Occipital lobe (tissue), 2 donors: ENCODE data around the gene ACOX3. TPM values are rescaled to one million over a fixed set of nuclear protein-coding genes. Genes with fewer than 3 reads are reported as not detected.
"Not testable (repeated sequence)": the region's sequence is repeated elsewhere in the genome, so short reads cannot be mapped to it uniquely, and the experiment has no call there.

Experiments used
- DNase-seq: peaks from one replicate; lab custom pipeline; 2025; lab: John Stamatoyannopoulos, UW
- total RNA-seq: library from RNA; depleted of rRNA; stranded (reverse); fragments of >200 nt; gene quantifications from one replicate; pipeline ENCODE4 v1.2.3, GENCODE V29; 2014

The ACOX3 gene
- total RNA-seq, 1 donor from 2014 or later, result 34.9 TPM

DNA sequence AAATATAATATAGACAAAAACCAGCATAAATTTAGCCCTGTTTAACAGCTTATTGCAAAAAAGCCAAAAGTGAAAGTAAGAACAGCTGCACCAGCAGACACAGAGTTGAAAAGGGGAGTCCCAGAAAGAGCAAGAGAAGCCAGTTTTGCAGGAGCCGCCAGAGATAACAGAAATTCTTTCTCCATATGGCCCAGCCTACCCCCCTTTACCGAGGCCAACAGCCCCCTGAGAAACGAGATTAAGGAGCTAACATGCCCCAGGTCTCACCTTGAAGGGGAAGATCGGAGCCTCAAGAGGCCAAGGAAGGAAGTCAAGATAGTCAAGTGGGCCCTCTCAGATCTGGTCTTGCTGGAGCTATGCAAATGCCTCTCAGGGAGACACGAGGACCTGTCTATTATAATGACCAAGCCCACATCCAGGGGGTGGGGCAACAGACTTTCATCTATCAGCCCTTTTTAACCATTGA lies 4.8 kb downstream of the ACOX3 start:
- DNase-seq, result no peak

DNA sequence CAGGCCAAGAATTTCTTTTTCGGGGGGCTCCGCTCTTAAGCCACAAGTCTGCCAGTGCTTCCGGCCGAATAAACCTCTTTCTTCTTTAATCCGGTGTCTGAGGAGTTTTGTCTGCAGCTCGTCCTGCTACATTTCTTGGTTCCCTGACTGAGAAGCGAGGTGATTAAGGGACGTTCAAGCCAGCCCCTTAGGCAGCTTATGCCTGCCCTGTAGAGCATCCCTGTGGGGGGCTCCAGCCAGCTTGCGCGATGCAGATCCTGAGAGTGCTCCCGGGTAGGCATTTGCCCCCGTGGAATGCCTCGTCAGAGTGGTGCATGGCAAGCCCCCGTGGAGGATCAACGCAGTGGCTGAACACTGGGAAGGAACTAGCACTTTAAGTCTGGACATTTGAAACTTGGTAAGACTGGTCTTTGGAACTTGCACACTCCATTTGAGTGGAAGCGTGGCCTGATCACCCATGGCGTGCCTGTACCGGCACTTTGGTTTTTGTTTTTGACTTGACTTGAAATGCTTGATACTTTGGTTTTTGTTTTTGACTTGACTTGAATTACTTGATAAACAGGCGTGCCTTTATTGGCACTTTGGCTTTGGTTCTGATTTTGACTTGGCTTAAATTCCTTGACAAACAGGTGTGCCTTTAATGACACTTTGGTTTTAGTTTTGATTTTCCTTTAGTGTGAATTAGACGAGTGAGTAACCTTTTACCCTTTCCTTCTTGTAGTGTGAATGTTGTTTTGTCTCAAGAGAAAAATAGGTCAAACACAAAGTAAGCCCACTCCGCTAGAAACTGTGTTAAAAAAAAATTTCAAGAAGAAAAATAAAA lies 6.1 kb downstream of the ACOX3 start:
- no peak for DNase-seq

- DNase-seq, result no peak
Observed at GRCh38 chr4:8433136-8433535, 7.4 kb downstream of the ACOX3 start.

- no peak for DNase-seq
Observed at GRCh38 chr4:8431553-8431952, 9.0 kb downstream of the ACOX3 start.

GRCh38 chr4:8428288-8429097 lies 12.0 kb downstream of the ACOX3 start:
- peak; percentile 83 for DNase-seq

DNA sequence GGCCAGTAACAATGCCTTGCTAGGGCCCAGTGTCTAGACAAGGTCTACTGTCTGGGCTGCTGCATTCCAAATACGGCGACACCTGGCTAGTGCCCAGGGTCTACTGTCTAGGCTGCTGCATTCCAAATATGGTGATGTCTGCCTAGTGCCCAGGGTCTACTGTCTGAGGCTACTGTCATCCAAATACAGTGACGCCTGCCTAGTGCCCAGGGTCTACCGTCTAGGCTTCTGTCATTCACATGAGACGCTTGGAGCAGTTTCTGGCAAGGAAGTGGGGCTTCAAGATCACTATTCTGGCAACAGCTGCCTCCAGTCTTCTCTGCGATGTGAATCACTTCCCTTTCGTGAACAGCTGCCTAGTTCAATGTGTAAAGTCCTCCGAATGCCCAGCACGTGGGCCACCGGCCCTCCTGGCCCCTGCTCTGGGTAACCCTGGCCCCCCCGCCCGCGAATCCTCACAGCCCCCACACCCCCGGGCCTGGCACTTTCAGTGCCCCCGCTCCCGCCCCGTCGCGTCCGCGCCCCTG lies 12.7 kb downstream of the ACOX3 start:
- no peak for DNase-seq

- DNase-seq, result no peak
Observed at GRCh38 chr4:8427262-8427661, 13.3 kb downstream of the ACOX3 start.

GRCh38 chr4:8422786-8423185 lies 17.7 kb downstream of the ACOX3 start:
- DNase-seq, result no peak

GRCh38 chr4:8422327-8422726 lies 18.2 kb downstream of the ACOX3 start:
- DNase-seq, result no peak

DNA sequence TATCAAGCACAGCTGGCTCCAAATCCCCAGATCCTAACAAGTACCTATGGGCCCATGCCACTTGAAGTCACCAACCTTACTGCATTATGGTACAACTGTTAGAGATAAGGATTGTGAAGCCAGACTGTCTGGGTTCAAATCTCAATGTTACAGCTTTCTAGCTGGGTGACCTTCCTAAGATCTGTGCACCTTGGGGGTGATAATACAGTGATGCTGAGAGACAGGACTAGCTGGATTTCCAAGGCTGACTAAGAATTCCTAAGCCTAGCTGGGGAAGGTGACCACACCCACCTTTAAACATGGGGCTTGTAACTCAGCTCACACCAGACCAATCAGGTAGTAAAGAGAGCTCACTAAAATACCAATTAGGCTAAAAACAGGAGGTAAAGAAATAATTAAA lies 20.4 kb downstream of the ACOX3 start:
- not testable (repeated sequence) for DNase-seq

- DNase-seq, result no peak
Observed at GRCh38 chr4:8419222-8420041, 21.1 kb downstream of the ACOX3 start.

- DNase-seq, result no peak
Observed at GRCh38 chr4:8417071-8417614, 23.4 kb downstream of the ACOX3 start.

GRCh38 chr4:8414377-8414776 lies 26.1 kb downstream of the ACOX3 start:
- DNase-seq, result no peak

GRCh38 chr4:8412288-8412687 lies 28.2 kb downstream of the ACOX3 start:
- DNase-seq, result no peak

GRCh38 chr4:8411351-8412180 lies 29.0 kb downstream of the ACOX3 start:
- DNase-seq, result no peak

DNA sequence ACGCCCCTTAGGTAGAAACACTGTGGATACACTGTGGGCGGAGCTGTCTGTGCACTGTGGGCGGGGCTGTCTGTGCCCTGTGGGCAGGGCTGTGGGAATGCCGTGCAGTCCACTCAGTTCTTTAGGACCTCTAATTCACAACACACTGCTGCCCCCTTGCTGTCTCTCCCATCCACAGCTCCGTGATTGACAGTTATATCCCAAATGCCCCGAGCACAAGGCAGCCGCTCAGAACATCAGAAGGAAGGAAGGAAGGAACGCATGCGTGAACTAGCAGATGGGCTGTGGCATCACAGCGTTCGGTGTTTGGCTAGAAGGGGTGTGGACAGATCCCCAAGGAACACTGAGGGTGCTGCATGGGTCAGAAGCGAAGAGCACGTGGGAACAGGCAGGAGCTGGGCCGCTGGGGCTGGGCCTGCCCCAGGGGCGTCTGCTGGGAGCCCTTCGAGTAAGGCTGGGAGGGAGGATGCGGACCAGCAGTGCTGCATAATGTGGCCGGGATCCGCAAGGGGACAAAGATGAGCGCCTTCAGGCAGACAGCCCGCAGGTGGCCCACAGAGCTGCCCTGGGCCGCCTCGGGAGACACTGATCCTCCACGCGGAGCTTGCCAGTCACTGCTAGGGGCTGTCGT lies 29.8 kb downstream of the ACOX3 start:
- no peak for DNase-seq

- DNase-seq, result peak; percentile 35
Observed at GRCh38 chr4:8410066-8410625, 30.4 kb downstream of the ACOX3 start.

- peak; percentile 7 for DNase-seq
Observed at GRCh38 chr4:8409264-8410065, 31.1 kb downstream of the ACOX3 start.

DNA sequence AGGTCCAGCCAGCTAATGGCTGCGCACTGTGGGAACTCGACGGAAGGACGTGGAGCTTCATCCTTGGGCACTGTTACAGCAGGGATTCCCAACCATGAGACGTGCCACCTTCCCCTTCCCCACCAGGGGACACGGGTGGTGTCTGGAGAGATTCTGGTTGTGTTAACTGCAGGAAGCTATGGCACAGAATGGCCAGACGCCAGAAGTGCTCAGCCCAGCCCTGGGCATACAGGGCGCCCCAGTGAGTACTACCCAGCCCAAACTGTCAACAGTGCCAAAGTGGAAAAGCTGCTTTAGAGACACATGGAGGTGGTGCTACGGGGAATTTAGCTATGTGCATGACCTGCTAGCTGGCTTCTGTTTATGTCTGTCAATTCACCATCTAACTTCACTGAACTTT lies 32.8 kb downstream of the ACOX3 start:
- DNase-seq, result no peak
